Activated naive CD4-positive, alpha-beta T cell treated with Interleukin-2 at 50 U/mL for 16 hours (primary cell): ENCODE data around the gene LRP1B.
"Not testable (repeated sequence)": the region's sequence is repeated elsewhere in the genome, so short reads cannot be mapped to it uniquely, and the experiment has no call there.

Experiments
- DNase-seq: peaks from one replicate; pipeline ENCODE4 v3.0.0-alpha.2; 2020

Gene LRP1B

DNA sequence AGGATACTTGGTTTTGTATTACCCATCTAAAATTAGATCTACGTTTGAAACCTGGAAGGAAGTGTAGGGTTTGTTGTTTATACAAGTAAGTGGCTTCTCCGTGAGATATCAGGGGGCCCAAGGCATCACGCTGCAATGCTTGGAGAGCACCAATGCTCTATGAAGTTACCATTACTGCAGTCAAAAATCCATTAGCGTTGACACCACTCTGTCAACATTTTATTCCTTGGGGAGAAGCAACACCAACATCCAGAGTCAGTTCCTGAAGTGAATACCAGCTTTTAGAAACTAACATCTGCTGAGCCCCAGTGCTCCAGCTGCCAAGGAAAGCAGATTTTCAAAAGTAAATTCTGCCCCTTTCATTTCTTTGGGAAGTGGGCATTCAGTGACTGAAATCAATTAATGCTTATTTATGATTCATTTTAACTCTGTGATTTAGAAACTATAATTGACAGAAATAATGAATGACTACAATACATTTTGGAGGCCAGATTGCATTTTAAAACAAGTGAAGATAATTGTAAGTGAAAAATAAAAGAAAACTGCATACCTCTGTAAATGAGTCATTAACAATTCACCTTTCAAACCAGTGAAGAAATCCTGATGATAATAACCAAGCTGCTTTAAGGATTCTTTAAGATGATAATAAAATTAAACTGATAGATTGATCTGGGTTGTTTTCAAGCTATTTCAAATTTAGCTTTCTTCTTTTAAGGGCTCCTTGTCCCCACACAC lies 30.5 kb downstream of the LRP1B start:
- no peak for DNase-seq

DNA sequence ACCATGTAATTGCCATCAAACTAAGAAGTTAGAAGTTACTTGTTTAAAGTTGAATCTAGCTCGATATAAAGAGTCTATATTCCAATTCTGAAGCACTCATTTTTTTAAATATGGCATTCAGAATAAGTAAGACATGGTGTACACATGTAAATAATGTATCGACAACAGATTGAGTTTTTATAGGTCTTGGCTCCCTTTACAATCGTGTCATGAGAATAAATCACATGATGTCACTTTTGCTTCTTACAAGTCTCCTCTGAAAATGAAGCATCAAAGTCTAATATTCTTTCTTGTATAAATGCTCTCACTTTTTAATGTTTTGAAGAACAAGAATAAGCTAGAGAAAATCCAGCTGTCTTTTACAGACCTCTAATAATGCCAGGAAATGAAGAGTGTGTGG lies 33.1 kb downstream of the LRP1B start:
- no peak for DNase-seq

DNA sequence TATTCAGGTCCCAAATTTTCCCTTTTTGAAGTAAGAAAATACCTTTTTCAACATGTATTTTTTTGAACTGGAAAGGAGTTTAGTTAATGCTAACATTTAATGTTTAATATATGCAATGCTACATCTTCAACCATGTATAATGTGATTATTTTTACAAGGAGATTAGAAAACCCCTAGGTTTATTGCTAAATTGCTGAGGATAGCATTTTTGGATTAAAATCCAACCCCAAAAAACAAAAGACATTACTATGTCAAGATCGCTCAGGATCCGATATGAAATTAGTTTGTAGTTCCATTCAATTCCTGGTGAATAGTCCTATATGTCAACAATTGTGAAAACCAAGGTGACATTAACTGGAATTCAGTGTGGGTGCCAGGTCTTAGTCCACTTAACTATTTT lies 35.2 kb downstream of the LRP1B start:
- DNase-seq, result no peak

DNA sequence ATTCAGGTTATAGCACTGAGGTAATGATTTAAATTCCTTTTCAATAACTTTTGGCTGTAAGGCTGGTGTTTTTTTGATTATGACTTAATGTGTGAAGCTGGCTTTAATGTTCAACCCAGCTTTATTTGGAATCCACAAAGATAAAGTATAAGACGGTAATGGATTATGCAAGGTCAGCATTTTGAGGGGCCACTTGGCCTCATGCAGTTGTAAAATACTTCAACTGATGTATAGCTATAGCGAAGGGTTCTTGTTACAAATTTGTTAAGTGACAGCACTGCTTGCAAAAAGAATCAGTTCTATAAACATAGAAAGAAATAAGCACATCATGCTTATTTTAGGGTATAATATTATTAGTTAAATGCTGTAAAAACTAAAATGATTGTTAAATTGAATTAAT lies 36.6 kb downstream of the LRP1B start:
- no peak for DNase-seq

DNA sequence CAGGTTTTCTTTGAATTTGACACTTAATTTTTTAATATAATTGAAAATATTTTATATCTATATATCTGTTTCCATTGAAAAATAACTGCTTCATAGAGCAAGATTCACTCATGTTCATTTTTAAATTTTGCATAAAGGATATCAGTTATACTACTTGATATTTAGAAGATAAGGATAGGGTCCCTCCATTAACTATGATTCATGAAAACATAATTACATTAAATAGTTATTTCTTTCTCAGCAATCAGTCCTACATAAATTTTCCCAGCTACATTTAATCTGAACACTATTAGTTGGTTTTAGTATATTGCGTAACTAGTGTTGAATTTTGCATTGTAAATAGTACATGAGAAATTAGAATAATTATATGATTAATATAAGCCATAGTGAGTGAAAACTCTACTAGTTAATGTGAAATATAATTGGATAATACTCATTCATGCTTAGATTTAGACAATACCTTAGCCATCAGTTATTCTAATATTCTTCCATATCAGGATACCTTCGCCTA lies 42.7 kb downstream of the LRP1B start:
- no peak for DNase-seq

DNA sequence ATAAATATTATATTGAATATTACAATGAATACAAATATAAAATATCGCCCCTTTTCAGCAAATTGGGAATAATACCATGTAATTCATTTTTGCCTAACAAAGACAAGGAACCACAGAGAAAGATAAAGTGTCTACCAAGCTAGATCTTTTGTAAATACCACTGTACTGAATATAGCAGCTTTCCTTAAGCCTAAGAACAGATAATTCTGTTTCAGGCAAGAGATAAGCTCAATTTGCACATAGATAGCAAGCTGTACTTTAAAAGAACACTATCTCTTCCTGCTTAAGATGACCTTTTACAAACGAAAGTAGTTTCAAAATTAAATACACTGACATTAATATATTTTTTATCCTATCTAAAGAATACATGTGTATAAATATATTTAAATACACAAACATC lies 43.2 kb downstream of the LRP1B start:
- not testable (repeated sequence) for DNase-seq

DNA sequence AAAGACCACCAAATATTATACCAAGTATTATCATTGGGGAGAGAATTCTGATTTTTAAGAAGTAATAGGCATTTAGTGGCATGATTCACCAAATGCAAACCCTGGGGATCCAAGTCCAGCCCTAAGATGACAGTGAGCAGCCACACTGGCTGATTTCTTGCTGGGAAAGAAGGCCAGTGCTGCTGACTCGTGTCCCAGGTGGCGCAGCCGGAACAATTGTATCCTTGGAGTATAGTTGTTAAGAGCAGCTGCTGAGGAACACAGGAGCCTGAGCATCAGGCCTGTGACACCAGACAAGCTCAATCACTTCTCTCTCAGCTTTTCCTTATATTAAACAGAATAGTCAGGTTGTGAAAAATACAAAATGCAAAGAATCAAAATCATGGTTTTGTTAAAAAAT lies 48.4 kb downstream of the LRP1B start:
- DNase-seq, result no peak

DNA sequence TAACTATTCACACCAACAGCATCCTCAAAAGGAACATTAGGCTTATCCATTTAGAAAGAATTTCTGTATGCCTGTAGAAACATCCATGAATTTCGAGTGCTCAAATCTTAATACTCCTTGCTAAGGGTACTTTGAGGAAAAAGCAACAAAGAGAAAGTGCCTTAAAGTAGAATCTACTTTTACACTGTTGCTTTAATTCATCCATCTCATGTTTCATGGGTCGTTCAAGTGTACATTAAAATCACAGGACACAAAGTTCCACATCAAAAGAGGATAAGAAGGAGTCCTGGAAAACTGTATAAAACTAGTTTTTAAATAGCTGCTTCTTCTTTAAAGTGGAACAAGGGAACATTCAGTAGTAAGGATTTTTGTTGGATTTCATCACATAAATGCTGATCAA lies 54.5 kb downstream of the LRP1B start:
- no peak for DNase-seq

DNA sequence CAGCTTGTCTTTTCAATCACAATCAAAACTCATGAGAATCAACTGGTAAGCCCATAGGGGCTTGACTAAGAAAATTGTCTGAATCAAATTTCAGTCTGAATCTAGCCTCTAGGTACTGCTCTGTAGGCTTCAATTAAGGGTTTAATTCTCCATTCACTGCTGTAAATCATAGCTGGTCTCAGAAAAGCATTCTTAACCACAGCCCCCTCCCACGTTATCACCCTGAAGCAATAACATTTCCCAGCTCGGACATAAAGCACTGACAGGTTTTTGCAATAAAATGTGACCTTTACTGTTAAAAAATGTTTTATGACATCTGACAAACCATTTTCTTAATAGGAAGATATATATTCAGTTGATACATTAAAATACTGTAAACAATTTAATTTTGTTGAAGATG lies 55.0 kb downstream of the LRP1B start:
- DNase-seq, result no peak

DNA sequence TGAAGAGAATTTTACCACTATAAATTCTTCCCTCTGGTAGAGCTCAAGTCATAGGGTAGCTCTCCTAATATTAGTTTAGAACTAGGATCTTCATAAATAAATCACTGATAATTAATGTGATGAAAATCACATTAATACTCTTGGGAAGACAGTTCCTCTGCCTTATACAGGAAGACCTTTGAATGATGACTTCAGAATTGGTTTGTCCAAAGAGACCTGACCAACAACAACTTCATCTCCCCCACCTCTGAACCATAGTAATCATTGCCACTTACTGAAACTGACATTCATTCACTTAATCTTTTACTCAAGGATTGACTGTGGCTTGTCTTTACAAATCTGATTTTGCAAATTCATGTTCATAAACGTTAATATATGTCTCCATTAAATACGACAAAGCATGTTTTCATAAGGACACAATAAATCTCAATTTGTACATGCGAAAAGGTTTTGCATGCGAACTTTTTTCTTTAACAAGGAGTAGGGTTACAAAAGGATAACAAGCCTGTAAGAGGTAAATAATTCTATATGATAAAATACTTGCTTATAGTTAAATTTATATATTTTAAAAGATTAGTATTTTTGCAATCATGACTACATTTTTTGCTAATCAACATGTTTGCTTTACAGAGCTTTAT lies 61.4 kb downstream of the LRP1B start:
- no peak for DNase-seq

DNA sequence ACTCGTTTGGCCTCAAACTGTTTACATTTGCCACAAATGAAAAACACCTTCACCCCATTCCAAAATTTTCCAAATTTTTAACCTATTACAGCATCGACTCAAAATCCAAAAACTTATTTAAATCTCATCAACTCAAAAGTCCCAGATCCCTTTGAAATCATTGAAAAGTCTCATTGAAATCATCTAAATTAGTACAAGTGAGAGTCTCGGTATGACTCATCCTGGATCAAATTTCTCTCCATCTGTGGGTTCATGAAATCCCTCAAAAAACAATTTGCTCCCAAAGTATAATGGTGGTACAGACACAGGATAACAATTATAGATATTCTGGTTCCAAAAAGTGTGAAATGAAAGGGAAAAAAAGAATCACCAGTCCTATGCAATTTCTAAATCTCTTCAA lies 65.1 kb downstream of the LRP1B start:
- DNase-seq, result no peak

DNA sequence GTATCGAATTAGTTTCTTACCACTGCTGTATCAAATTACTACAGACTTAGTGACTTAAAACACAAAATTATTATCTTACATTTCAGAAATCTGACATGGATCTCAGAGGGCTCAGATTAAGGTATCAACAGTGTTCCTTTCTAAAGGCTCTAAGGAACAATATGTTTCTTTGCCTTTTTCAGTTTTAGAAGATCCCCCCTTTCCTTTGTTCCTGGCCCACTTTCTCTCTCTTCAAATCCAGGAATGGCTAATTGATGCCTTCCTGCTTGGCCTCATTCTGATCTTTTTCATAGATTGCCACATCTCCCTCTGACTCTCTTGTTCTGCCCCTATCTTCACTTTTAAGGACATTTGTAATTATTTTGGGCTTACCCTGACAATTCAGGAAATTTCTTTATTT lies 65.7 kb downstream of the LRP1B start:
- DNase-seq, result no peak

DNA sequence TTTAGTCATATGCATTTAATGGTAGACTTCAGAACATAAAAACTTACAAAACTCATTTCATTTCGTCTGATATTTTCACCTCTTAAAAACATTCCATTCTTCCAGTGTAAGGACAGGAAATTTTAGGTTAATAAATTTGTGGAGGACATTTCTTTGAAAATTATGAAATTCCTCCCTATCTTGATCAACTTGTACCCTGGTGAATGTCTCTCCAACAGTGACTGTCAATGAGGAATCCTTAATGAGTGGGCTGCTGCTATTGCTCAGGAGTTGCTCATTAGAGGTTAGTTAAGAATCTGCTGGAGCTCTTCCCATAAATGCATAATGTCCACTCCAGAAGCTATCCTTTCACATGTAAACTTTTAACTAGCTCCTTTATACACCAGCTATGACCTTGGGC lies 69.1 kb downstream of the LRP1B start:
- DNase-seq, result no peak

DNA sequence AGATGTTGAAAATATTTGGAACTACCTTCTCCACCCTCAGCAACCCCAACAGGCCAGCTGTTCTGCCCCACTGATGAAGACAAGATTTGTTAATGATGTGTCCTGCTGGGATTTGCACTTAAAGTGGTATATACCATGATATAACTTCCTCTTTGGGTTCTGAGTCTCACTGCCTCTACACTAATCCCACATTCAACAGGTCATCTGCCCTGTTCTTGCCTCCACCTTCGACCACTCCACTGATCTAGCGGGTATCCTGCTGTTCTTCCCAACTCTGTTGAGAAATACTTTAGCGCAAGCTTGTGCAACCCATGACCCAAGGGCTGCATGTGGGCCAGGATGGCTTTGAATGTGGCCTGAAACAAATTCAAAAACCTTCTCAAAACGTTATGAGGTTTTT lies 72.7 kb downstream of the LRP1B start:
- DNase-seq, result no peak

DNA sequence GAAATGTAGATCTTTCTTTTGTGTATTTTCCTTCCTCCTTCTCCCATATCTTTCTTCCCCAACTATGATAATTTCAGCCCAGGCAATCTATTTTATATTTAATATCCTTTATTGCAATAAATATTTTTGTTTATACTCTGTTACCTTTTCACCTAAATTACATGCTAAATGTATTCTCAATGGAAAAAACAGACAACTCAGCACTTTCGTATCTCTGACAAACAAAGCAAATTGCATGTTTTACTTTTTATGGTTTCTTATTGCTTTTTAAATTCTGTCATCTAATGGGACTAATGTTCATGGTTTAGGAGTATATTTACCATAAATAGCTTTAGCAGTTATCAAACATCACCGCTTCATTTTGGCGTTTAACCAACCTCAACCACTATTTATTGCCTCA lies 74.0 kb downstream of the LRP1B start:
- no peak for DNase-seq

DNA sequence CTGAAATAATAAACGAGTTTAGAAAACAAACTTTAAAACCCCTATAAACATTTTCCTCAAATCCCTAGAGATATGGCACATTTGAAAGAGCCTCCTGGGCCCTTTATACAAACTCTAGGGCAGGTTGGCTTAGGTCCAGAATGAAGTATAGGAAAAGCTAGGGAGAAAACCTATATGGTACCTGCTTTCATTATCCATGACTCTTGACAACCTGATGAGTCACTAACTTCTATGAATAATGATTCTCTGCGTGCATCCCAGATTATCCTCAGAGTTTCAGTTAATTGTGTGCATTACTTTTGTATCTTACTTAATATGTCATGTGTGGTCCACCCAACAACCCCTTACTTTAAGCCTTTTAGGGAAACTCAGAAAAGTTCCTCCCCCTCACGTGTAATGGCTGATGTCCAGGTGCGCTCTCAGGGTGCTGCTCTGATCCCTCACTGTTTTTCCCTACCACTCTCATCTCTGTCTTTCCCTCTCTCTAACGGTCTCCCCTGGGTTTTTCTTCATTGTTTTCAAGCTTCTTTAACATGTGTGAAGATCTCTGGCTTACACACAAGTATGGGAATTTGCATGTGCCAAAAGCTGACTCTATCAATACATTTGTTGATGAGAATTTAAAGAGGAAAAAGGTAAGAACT lies 78.5 kb downstream of the LRP1B start:
- DNase-seq, result no peak

DNA sequence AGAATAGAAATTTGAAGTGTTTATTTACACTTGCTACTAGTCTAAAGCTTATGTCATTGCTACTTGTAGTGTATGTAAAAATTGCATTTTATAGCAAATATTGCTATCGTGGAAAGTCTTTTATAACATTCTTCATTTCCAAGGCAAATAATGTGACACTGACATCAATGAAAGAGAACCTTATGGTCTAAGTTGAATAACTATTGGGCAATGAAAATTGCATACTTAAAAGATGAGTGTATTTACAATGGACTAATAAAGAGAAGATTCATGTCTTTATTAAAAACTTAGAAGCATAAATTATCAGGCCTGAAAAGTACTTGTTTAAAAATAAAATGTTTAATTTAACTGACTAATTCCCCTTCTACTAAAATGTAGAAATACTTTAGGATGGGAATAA lies 82.2 kb downstream of the LRP1B start:
- DNase-seq, result no peak

DNA sequence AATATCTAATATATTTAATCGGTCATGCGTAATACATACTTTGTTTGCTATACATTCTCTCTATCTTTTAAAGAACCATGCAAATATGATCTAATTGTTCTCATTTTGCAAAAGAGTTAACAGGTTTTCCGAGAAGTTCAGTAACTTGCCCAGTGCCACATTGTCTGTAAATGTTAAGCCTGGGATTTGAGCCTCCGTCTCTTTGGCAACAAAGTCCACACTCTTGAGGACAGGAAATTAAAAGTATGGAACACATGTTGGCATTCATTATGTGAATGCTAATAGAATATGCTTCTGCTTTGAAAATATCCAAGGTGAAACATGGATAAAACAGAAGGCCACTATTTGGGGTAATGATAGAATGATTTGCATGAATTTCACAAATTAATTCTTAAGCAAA lies 85.2 kb downstream of the LRP1B start:
- DNase-seq, result no peak

DNA sequence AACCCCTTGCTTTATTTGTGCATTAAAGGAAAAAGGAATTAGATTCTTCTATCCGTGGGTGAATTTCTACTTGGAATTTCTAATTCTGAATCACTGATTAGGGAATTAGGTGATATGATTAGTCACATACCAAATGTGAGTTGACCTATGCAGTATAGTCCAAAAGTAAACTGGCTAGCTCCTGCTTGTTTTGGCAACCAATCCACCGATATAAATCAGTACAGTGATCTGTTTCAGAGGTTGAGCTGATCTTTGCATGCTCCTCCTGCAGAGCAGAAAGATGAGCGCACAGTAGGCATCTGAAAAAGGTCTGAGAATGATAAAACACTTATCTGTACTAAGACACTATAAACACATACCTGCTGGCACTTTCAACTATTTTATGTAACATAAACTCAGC lies 86.6 kb downstream of the LRP1B start:
- DNase-seq, result no peak

DNA sequence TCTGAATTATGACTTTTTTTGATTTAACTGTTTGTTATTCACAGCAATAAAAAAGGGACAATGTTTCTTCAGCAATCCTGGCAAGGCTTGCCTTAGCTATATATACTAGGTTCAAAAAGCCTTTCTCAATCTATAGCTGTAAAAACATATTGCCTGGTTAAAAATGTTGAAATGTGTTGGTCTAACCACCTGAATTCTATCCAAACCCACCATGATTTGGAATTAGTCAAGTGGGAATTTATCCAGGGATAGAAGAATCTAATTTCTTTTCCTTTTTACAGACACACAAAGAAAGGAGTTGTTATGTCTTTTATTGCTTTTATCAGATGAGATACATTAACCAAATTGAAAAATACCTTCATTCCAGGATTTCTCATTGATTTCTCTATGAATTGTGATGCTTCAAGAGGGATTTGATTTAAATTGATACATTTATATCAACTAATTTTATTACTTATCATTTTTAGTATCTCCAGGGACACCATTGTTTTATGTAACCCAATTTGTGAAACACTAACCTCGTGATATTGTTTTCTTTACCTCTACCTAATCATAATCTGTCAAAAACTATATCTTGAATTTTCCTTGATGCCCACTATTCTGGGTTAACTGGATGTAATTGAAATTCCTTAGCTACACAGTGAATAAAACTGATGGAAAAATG lies 88.1 kb downstream of the LRP1B start:
- DNase-seq, result no peak

DNA sequence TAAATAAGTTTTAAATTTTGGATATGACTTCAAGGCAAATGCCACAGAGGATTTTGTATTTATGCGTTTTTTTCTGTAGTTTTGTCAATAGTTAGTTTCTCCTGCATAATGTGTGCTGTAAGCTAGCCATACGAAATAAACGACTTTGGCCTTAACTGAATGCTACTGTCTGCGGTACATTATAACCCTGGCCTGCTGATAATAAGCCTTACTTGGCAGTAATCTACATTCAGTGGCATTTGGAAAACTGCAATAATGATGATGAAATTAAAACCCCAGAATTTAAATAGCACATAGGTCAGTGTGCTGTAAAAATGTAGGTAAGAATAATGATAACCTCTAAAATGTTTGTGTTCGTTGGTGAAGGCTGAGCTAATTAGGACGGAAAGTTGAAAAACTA lies 88.8 kb downstream of the LRP1B start:
- DNase-seq, result no peak

DNA sequence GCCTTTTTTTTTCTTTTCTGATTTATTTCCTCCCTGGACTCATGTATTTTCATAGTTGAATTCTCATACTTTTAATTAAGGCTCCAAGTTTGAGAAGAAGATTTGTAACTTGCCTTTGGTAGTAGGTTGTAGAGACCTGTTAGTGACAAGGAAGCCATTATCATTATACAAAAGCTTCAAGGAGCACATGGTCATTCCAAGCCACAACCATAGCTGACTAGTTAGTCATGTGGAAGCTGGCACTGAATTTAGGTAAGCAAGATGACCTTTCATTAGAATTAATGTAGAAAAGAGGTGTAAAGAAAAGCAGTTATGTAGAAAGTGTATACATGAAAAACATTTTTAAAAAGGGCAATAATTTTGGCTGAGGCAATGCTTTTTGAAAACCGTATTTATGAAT lies 89.7 kb downstream of the LRP1B start:
- DNase-seq, result no peak

DNA sequence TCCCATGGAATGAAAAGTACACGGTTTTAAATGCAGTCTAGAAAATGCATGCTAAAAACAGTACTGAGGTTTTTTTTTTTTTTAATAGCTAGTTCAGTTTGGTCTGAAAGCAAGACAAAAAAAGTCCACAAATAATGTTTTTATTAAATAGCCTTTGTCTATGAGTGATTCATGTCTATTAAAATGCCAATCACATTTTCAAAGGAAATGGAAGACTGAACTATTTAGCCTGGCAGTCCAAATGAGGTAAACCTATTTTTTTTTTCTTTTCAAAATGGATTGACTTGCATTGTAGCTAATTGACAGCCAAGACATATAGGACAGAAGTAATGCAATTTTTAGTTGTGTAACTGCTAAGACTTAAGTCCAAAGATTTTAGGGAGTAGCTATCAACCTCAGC lies 90.3 kb downstream of the LRP1B start:
- DNase-seq, result no peak

DNA sequence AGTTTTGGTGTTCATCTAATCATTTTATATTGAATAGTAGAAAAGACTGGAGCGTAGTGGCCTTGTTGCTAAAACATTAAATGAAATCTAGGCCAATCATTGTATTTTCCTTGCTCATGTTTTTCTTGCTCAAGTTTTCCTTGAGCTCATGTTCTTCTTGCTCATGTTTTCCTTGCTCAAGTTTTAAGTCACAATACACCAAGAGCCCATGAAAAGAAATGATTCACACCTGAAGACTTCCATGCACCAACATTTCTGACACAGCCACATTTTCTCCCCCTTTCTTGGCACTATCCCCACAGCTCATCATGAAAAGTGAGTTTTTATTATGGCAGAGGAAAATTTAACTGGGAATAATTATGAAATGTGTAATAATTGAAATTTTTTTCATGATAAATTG lies 92.0 kb downstream of the LRP1B start:
- no peak for DNase-seq
